GM18505 (cell line): ENCODE data around the gene LSM12.
"Not testable (repeated sequence)": the region's sequence is repeated elsewhere in the genome, so short reads cannot be mapped to it uniquely, and the experiment has no call there.

Experiments
- ATAC-seq: cut with Tn5 transposase; IDR thresholded peaks from one replicate; pipeline ENCODE4 v1.9.1; 2021; ENCODE audit not compliant: unreplicated experiment
- POLR2A ChIP-seq: IDR thresholded peaks from 4 replicates; pipeline ENCODE4 v1.6.1; 2011; ENCODE audit warnings: borderline replicate concordance; ENCODE audit not compliant: insufficient read depth, insufficient read length; ENCODE audit errors: extremely low read depth

LSM12 gene

DNA sequence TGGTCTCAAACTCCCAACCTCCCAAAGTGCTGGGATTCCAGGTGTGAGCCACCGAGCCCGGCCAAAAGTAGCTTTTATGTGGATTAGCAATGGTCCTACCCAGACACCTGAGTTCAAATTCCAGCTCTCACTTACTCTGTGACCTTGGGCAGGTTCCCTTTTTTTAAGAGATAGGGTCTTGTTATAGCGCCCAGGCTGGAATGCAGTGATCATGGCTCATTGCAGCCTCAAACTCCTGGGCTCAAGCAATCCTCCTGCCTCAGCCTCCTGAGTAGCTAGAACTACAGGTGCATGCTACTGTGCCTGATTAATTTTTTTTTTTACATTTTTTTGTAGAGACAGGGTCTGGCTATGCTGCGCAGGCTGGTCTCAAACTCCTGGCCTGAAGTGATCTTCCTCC lies 40.3 kb upstream of the LSM12 start:
- TF ChIP-seq POLR2A, result no peak
- ATAC-seq, result no peak

DNA sequence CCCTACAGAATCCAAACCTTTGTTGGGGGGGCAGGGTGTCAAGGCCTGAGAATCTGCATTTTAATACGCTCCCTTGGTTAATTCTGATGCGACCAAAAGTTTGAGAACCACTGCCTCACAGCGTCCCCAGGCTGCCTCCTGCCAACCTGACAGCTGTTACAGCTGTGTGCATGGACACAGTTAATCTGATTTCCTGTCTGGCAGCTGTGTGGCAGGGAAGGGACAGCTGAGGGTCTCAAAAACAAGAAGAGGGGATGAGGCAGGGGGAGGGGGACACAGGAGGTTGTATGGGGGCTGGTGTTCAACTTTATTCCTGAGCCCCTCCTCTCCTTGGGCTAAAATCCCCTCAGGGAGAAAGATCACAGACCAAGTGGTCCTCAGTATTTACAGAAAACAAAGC lies 39.5 kb upstream of the LSM12 start:
- ATAC-seq, result no peak
- TF ChIP-seq POLR2A, result no peak

DNA sequence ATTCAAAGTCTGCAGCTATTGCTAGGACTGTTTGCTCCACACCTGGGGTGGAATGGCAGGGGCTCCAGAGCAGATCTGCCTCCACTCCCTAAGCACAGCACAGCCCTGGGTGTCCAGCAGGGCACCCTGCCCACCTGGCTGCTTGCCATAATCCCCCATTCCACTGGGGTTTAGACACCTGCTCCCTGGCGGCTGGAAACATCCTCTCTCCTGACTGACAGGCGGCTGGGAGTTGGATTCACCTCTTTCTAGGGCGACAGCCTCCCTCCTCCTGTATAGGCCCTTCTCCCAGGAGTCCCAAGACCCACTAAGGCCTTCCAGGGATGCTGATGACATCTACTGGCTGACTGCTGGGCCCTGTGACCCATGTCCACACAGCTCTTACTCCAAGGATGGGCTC lies 39.0 kb upstream of the LSM12 start:
- TF ChIP-seq POLR2A, result no peak
- no peak for ATAC-seq

DNA sequence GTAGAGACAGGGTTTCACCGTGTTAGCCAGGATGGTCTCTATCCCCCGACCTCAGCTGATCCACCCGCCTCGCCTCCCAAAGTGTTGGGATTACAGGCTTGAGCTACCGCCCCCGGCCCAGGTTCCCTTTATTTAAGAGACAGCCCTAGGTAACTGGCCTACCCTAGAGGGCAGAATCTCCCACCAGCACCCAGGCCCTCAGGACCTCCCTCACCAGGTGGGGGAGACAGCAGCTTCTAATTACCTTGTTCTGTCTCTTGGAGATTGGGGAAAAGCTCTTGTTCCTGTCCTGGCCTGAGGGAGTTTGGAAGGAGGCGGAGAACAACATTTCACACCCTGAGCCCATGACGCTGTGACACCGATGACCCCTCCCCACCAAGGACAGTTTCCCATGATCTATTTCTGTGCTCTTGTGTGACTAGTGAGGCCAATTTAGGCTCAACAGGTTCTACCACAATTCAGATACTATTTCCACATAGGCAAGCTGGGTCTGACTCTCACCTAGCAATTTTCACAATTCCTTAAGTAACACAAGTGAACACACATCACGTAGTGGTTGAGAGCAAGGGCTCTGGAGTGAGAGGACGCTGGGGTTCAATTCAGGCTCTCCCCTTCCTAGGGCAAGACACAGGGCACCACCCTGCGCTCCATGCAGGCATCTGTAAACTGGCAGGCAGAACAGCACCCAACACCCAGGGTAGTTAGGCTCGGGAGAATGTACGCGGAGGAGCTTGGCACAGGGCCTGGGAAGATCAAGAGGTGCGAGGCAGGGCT lies 36.6 kb upstream of the LSM12 start:
- ATAC-seq, result no peak

DNA sequence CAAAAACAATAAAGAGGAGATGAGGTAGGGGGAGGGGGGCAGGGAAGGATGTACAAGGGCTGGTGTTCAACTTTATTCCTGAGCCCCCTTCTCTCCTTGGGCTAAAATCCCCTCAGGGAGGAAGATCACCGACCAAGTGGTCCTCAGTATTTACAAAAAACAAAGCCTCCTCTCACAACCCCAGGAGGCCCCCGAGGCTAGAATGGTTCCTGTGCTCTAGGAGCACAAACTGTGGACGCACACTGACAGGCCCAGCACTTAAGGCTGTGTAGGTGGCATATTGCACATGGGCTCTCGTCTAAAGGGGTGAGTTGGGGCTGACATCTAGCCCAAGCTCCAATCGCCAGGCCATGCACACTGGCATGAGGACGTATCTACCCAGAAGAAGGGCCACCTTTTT lies 35.4 kb upstream of the LSM12 start:
- not testable (repeated sequence) for ATAC-seq

More for the DNA sequence above, 36.6 kb upstream of the LSM12 start:
- no peak for TF ChIP-seq POLR2A

DNA sequence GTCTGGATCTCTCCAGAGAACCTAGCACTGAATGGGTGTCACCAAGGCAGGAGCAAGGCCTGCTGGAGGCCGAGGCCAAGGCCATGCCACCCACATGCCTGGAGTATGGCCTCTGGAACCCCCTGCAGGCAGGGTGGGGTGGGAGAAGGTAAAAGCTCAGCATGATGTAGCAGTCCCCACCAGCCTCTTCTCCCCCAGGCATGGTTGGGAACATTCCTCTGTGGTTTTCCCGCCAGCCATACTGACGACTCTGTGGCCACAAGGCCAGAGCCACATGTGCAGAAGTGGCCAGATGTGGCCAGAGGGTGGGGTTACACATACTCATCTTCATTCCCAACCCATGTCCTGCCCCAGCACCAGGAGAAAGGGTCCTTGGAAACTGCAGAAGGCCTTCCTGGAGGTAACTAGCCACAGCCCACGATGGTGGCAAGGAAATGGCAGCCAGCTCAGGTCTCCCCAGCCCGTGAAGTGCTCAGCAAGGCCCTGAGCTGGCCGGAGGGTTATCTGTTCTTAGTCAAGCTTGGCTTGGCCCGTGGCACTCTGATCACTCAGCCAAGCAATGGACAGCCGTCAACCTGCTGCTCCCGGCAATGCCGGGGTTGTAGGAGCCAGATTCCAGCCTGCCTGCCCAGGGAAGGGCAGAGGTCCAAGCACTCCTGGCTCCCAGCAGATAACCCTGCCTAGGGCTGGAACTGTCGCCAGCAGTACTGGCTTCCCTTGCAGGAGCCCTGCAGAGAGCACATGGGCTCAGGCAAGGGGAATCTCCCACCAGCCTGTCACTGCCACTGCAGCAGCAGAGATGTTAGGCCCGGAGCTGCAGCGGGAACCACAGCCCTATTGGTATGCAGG lies 30.9 kb upstream of the LSM12 start:
- ATAC-seq, result no peak
- no peak for TF ChIP-seq POLR2A

DNA sequence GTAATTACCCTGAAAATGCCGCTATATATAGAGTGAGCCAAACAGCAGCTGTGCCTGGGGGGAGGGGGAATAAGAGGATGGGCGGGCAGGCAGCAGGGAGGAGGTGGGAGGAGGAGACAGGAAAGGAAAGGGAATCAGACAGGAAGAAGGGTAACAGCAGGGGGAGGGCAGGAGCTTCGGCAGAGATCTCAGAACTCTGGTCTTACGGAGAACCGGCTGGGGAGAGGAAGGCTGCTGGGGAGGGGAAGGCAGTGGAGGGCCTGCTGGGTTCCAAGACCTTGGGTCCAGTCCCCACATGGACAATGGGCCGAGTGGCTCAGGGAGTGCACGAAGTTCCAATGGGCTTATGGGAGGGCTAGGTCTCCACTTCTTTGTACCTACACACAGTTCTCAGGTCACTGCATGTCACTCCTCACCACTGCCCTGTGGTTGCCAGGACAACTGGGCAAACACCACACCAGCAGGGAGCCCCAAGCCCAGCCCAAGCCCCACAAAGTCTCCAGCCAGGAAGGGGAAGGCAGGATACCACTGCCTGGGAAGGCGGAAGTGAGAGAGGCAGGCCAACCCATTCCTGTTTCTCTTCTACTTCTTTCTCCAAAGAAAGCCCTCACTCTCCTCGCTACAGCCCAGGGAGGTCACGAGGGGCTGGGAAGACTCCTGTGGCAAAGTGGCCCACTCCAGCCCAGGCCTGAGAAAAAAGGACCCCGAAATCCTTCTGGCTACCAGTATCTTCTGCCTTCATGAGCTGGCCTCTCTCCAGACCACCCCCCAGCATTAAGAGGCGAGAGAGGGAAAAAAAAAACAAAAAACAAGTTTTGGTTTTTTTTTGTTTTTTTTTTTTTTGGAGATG lies 29.4 kb upstream of the LSM12 start:
- no peak for TF ChIP-seq POLR2A
- ATAC-seq, result no peak

DNA sequence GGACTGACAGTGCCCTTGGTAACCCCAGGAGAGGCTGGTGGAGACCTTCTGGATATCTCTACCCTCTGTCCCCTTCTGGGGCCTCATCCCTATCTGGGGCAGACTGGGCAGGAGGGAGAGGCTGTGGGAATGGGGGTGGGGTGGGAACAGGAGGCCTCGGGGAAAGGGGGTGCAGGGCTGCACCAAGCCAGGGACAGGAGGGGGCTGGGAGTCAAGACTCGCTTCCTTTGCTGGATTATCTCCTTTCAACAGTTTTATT lies 28.8 kb upstream of the LSM12 start:
- no peak for ATAC-seq
- TF ChIP-seq POLR2A, result no peak

DNA sequence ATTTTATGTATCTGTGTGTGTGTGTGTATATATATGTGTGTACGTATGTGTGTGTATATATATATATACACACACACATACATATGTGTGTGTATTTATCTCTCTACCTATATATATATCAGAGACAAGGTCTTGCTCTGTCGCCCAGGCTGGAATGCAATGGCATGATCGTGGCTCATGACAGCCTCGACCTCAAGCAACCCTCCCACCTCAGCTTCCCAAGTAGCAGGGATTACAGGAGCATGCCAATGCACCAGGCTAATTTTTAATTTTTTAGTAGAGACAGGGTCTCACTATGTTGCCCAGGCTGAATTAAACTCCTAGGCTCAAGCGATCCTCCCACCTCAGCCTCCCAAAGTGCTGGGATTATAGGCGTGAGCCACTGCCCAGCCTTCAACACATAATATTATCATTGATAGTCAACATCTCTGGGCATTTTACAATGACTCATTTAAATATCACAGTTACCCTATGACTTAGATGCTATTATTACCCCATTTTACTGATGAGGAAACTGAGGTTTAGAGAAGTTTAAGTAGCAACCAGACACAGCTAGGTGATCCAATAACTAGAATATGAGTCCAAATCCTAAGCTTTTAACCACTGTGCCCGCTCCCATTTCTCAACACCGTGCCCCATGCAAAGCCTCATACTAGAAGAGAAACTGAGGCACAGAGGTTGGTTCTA lies 28.4 kb upstream of the LSM12 start:
- no peak for TF ChIP-seq POLR2A
- ATAC-seq, result no peak

DNA sequence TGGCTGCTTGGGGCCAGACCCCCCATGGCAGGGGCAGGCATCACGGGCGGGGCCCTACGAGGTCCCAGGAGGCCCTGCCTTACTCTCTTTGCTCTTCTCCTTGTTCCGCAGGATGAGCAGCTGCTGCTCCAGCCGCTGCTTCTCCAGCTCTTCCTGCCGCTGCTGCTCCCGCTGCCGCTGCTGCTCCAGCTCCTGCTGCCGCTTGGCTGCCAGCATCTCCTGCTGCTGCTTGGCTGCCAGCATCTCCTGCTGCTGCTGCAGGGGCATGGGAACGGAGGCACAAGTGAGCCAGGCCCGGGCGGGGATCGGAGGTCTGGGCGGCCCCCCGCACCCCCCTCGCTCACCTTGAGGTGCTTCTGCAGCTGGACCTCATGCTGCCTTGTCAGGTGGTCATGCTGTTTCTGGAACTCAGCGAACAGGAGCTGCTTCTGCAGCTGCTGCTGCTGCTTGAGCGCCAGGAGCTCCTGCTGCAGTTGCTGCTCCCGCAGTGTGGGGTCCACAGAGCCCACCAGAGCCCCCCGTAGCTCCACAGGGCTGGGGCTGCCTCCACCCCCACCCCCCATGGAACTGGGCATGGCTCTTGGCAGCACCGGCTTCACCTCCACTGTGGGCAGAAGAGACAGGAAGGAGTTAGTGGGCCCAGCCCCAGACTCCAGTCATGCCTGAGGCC lies 26.9 kb upstream of the LSM12 start:
- no peak for ATAC-seq
- TF ChIP-seq POLR2A, result no peak

DNA sequence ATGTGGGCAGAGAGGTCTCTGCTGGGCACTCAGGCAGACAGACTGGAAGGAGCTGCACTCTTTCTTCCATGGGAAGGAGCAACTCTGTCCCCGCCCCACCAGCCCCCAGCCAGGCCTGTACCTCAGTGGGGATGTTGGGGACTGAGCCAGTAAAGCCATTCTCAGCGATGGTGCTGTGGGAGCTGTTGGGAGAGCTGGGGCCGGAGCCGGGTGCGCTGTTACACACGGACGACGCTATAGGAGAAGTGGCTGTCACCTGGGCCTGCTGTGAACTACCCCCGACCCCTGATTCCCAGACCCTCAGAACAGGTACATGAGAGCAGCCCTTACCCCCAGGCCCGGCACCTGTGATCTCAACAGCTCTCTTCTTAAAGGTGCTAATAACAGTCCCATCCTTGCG lies 25.6 kb upstream of the LSM12 start:
- no peak for ATAC-seq
- TF ChIP-seq POLR2A, result no peak

DNA sequence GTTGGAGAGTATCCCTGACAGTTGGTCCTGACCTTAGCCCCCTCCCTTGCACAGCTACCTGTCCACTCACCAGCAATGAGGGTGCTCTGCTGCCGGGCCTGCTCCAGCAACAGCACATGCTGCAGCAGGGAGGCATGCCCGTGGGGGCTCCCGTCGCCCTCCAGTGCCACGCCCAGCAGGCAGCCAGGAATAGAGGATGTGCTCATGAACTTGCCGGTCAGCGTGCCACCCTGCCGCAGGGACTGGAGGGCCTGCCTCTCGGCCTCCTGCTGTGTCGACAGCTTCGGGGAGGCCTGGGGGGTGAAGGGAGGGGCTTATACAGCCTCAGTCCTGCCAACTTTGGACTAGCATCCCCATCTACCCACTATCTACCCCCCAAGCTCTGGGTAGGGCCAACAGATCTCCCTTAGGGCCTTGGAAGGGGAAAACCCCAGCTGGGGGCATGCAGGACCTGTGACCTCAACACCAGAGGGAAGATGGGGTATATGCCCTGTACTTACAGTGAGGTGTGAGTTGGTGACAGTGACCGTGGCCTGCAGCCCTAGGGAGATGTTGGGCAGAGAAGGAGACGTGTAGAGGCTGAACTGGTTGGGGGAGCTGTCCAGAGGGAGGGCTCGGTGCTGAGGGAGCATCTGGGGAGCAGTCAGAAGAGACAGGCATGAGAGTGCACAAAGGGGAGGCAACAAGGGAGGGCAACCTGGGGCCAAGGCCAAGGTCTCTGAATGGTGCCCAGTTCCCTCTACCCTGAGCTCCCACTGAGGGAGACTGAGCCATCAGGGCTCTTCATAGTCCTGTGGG lies 24.9 kb upstream of the LSM12 start:
- ATAC-seq, result no peak
- no peak for TF ChIP-seq POLR2A

DNA sequence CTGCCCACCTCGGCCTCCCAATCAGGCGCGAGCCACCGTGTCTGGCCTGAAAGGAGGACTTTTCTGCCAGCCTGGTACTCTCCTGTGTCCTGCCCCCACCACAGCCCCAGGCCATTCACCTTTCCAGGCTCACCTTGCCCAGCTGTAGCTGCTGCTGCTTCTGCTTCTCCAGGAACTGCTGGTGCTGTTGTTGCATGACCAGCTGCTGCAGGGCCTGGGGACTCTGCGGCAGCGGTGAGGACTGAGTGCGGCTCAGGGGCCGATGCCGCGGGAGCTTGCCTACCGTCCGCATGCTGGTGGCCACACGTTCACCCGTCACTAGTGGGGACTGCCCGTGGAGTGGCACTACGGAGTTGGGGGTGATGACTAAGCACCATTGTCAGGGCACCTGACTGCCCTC lies 21.8 kb upstream of the LSM12 start:
- no peak for ATAC-seq
- no peak for TF ChIP-seq POLR2A

DNA sequence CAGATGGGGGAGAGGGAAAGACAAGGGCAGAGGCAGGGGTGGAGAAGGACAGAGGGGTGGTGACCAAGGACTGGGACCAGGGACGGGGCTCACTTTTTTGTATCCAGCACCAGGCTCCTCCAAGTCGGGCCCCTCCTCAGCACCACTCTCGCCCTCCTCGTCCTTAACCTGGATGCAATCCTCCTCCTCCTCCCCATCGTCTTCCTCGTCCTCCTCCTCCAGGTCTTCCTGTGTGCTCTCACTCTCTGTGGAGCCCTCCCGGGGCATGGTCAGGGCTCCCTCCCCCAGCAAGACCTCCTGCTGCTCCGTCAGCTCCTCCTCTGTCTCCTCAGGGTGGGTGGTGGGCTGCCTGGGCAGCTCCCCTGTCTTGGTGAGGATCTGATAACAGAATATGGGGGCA lies 20.8 kb upstream of the LSM12 start:
- no peak for ATAC-seq
- no peak for TF ChIP-seq POLR2A
